NCI-H1436 treated with DMSO at 0.1 percent for 48 hours (cell line): ENCODE results near the gene PGM5.
"Not testable (repeated sequence)": the region's sequence is repeated elsewhere in the genome, so short reads cannot be mapped to it uniquely, and the experiment has no call there.

Experiments
- DNase-seq: peaks from one replicate; lab custom pipeline; 2025; lab: John Stamatoyannopoulos, UW

PGM5 gene

GRCh38 chr9:68377723-68378122 is 21.3 kb downstream of the PGM5 start:
- DNase-seq: not testable (repeated sequence)

GRCh38 chr9:68383894-68384293 is 27.5 kb downstream of the PGM5 start:
- DNase-seq: not testable (repeated sequence)

GRCh38 chr9:68389558-68389957 is 33.1 kb downstream of the PGM5 start:
- DNase-seq: not testable (repeated sequence)

GRCh38 chr9:68390737-68391136 is 34.3 kb downstream of the PGM5 start:
- DNase-seq: not testable (repeated sequence)

GRCh38 chr9:68396411-68397094 is 40.1 kb downstream of the PGM5 start:
- not testable (repeated sequence) for DNase-seq

- not testable (repeated sequence) for DNase-seq
These were observed 40.6 kb downstream of the PGM5 start for GRCh38 chr9:68397095-68397423.

GRCh38 chr9:68397796-68398195 is 41.4 kb downstream of the PGM5 start:
- not testable (repeated sequence) for DNase-seq

GRCh38 chr9:68398324-68398723 is 41.9 kb downstream of the PGM5 start:
- DNase-seq: not testable (repeated sequence)

- DNase-seq: not testable (repeated sequence)
These were observed 48.2 kb downstream of the PGM5 start for GRCh38 chr9:68404421-68405185.

GRCh38 chr9:68411865-68412264 is 55.5 kb downstream of the PGM5 start:
- not testable (repeated sequence) for DNase-seq

GRCh38 chr9:68412754-68413153 is 56.3 kb downstream of the PGM5 start:
- not testable (repeated sequence) for DNase-seq

- DNase-seq: not testable (repeated sequence)
These were observed 58.7 kb downstream of the PGM5 start for GRCh38 chr9:68415065-68415464.

- no peak for DNase-seq
These were observed 60.6 kb downstream of the PGM5 start for GRCh38 chr9:68416936-68417564.

- no peak for DNase-seq
These were observed 61.4 kb downstream of the PGM5 start for GRCh38 chr9:68417762-68418161.

- DNase-seq: no peak
These were observed 61.9 kb downstream of the PGM5 start for GRCh38 chr9:68418259-68418845.

- DNase-seq: no peak
These were observed 63.5 kb downstream of the PGM5 start for GRCh38 chr9:68419901-68420300.

- no peak for DNase-seq
These were observed 70.3 kb downstream of the PGM5 start for GRCh38 chr9:68426755-68427154.

GRCh38 chr9:68427216-68427977 is 71.0 kb downstream of the PGM5 start:
- no peak for DNase-seq

- no peak for DNase-seq
These were observed 72.1 kb downstream of the PGM5 start for GRCh38 chr9:68428481-68428880.

- DNase-seq: no peak
These were observed 73.2 kb downstream of the PGM5 start for GRCh38 chr9:68429631-68430030.

- no peak for DNase-seq
These were observed 74.9 kb downstream of the PGM5 start for GRCh38 chr9:68431307-68431706.
